Suppressor macrophage treated with lipopolysaccharide for 1 hour (primary cell): Measurements from ENCODE around the gene WHRN.

Experiments used
- DNase-seq, 3 donors: peaks; one replicate each; pipeline ENCODE4 v3.0.0-alpha.2; 2020 to 2022

Gene WHRN

GRCh38 chr9:114470581-114470980 is 34.7 kb downstream of the WHRN start:
- no peak for DNase-seq

DNA sequence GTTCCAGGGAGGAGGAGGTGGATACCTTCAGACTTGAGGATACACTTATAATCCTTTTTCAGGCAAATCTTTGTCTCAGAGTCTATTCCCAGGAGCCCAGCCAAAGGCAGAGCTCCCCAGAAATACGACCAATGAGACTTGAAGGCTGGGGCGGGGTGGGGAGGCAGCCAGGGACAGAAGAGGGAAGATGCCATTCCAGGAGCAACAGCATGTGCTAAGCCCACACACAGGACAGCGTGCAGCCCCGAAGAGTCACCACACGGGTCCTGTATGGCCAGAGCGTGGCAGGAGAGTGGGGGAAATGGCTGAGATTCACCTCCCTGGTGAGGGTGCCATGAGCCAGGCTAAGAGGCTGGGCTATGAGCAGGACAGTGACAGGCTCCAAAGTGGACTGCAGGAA is 35.2 kb downstream of the WHRN start:
- DNase-seq: no peak

DNA sequence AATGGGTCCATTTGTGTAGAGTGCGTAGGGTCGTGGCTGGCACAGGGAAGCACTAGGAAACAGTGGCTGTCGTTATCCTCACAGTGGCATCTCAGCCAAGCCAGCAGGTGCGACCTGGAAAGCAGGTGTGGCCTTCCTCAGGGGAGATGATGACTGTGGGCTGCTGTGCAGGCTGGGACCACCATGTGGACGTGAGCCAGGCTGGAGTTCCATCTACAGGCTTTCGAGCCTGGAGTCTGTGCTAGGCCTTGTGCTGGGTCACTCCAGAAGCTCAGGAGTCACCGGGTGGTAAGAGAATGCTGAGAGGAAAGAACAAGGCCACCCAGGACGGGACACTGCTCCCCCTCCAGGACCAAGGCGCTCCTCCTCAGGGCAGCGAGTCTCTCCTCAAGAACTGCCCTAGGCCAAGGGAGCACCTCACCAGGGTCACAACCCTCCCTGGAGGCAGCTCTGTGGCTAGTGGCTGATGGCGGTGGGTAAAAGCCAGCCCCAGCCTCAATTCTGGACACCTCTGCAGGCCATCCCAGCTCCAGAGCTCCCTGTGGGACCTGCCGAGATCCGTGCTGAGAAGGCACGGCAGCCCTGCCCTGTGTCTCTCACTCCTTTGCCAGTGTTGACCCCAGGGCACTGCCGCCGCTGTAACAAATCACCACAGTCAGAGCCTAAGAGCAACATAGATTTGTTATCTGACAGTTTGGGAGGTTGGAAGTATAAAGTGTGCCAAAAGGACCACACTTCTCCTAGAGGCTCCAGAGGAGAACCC is 36.0 kb downstream of the WHRN start:
- no peak for DNase-seq

DNA sequence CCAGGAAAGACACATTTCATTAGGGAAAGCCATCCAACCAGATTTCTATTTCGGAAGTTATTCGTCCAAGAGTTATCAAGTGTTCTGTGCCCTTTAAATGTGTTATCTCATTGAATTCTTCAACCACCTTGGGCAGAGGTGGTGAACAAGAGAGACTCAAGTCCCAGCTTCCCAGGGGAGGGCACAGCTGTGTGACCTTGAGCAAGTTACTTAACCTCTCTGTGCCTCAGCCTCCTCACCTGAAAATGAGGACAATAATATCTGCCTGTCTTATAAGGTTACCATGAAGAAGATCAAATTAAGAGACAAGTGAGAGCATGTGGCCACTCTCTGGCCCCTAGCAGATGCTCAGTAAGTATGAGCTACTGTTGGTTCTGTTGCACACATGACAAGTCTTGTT is 37.4 kb downstream of the WHRN start:
- no peak for DNase-seq

GRCh38 chr9:114467226-114467750 is 38.0 kb downstream of the WHRN start:
- DNase-seq: no peak

- no peak for DNase-seq
Measured at GRCh38 chr9:114465906-114466900, 39.1 kb downstream of the WHRN start.

GRCh38 chr9:114465417-114465816 is 39.9 kb downstream of the WHRN start:
- DNase-seq: no peak

DNA sequence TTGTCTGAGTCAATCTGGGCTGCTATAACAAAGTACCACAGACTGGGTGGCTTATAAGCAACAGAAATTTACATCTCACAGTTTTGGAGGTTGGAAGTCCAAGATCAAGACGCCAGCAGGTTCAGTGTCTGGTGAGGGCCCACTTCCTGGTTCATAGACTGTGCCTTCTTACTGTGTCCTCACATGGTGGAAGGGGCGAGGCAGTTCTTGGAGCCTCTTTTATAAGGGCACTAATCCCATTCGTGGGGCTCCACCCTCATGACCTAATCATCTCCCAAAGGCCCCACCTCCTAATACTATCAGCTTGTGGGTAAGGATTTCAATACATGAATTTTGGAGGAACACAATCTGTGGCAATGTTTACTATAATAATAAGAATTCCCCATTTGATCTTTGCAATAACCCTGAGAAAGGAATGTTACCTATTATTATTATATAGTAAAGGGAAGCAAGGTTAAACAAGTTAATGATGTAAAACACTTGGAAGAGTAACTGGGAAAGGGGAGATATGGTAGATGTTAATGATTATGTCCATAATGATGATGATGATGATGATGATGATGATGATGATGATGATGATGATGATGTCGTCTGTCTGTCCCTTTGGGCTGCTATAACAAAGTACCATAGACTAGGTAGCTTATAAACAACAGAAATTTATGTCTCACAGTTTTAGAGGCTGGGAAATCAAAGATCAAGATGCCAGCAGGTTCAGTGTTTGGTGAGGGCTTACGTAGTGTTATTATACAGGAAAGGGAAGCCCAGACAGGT is 40.8 kb downstream of the WHRN start:
- no peak for DNase-seq

- no peak for DNase-seq
Measured at GRCh38 chr9:114462791-114463190, 42.5 kb downstream of the WHRN start.

- DNase-seq: no peak
Measured at GRCh38 chr9:114461468-114461867, 43.8 kb downstream of the WHRN start.

DNA sequence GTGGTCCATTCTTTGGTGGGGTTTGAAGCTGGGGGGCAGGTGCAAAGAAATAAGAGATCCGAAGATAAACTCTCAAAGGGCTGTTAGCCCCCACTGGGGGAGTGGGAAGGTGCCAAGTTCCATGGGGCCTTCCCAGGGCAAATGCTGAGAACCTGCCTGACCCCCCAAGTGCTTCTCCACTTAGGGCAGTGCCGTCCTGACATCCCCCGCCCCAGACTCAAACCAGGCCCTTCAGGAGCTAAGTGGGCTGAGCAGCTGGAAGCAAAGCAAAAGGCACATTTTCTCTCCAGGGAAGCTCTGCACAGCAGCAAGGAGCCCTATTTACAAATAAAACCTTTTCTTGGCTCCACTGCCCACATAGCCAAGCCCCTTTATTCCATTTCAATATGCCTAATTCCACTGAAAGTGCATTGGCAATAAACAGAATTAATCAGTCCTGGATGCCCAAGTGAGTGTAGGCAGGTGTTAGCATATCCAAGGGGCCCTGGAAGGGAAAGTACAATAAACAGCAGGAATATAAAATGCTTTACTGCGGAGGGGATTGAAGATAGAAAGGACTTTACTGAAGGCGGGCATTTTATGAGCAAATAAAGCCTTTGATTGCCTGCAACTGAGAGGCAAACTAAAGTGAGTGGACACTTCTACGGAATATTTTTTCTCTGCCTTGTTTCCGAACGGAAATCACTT is 44.6 kb downstream of the WHRN start:
- no peak for DNase-seq

- no peak for DNase-seq
Measured at GRCh38 chr9:114459464-114459863, 45.8 kb downstream of the WHRN start.

- DNase-seq: no peak
Measured at GRCh38 chr9:114456929-114457328, 48.3 kb downstream of the WHRN start.

DNA sequence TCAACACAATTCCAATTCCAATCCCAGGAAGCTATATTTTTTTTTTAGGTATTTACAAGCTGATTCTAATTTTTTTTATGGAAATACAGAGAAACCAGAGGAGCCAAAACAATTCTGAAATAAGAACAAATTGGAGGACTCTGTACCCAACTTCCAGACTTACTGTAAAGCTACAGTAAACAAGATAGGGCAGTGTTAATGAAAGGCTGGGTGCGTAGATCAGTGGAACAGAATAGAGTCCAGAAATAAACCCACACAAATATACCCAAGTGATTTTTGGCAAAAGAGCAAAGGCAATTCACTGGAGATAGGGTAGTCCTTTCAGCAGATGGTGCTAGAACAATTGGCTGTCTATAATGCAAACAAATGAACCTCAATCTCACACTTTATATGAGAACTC is 50.6 kb downstream of the WHRN start:
- no peak for DNase-seq

DNA sequence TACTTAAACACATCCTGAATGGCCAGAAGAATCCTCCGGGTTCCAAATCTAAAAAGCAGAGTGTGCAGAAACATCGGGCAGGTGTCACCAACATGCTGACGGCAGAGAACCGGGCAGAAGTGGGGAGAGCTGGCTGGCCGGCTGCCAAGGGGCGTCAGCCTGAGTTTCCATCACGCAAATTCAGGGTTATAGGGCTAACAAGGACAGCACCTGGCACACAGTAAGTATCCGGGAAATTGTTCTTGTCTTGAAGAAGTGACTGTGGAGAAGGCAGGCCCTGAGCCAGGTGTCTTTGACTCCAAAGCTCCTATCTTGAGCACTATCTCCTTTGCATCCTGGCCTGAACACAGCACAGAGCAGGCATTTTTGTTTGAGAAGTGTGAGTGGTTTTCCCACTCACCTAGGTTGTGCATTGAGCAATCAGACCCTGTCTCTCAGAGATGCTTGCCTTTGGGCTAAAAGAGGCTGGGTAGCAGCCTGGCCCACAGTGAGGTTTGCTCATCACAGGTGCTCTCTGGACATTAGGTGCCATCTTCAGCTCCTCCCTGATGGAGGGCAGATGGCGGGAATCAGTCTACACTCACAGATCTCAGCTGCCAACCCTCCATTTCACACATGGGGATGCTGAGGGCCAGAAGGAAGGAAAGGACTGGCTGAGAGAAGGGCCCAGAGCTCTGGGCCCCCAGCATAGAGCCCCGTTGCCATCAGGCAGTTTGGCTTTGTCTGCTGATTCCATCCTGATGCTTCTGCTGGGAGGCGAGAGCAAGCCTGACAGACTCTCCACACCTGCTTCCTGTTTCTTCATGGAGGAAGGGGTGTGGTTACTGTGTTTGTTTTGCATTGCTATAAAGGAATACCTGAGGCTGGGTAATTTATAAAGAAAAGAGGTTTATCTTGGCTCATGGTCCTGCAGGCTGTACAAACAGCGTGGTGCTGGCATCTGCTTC is 52.8 kb downstream of the WHRN start:
- no peak for DNase-seq

- no peak for DNase-seq
Measured at GRCh38 chr9:114451707-114452031, 53.6 kb downstream of the WHRN start.

DNA sequence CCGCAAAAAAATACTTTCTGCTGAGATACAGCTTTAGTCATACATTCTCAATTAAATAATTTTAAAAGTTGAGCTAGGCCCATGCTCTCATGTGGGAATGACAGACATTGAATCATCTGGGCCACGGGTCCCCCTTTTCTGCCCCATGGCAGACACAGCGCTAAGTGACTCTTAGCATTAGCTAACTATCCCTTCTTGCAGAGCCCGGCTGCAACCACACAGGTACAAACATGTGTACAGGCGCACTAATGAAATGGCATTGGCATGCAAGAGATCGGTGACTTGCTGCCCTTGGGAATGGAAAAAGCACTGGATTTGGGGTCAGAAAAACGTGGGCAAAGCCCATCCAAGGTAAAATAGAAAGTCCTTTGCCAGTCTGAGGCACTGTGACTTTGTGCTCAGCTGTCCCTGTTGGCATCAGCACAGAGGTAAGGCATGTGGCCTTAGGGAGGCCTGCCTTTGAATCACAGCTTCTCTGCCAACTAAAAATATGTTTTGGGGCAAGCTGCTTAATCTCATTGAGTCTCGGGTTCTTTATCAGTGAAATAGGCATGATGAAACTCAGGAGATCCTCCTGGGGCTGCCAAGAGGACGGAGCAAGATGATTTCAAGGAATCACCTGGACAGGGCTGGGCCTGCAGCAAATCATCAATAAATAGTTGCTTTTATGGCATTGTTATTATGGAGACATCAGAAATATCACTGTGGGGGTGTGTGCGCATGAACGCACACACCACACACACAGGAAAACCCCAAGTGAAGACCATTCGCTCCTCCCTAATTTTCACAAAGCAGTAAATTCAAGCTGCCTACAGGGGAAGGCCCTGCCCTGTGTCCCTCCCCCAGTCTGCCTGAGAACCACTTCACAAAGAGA is 54.2 kb downstream of the WHRN start:
- DNase-seq: no peak

DNA sequence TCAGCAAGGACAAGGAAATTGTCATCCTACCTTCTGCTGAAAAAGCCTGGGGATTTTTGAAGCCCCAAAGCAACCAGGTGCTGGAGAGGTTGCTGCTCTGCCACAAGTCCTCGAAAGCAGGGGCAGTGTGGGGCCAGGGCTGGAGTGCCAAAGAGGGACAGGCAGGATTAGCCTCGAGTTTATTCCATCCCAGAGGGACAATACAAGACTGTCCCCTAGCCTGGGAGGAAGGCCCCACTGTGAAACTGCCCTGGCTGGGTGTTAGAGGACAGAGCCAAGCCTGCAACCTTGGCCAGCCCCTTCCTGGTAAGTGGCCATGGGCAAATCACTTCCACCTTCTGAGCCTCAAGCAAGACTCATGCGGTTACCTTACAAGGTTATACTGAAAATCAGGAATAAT is 55.1 kb downstream of the WHRN start:
- DNase-seq: no peak

- no peak for DNase-seq
Measured at GRCh38 chr9:114449236-114449635, 56.0 kb downstream of the WHRN start.

DNA sequence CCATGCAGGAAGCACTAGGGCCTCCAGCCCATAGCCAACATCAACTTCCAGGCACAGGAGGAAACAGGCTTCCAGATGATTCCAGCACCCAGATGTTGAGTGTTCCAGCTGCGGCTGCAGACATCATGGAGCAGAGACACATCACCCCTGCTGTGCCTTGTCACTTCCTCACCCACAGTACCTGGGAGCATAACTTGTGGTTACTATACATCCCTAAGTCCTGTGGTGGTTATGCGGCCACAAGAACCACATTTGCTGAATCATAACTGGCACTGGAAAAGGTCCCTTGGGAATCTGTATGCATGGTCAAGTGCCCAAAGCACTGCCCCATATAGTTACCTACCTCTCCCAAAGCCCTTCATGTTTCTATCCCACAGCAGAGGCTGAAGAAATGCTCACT is 56.6 kb downstream of the WHRN start:
- DNase-seq: no peak
